GM12878 (cell line): ENCODE data around the gene SLC5A1. TPM values are rescaled to one million over a fixed set of nuclear protein-coding genes. Genes with fewer than 3 reads are reported as not detected.

Experiments
- ATAC-seq: fragments of 200-7000 bp; cut with Tn5 transposase; 3 replicates; pipeline ENCODE4 v1.9.1; 2020; ENCODE audit warnings: mild to moderate bottlenecking, moderate library complexity
- BruUV-seq: library from RNA; stranded (reverse); fragments of 400-500 nt; replicated peaks from 2 replicates; lab custom pipeline; 2021; lab: Mats Ljungman, UMichigan
- CTCF ChIA-PET: fragments of 300-600 bp; sonication (Branson Sonifier 250); formaldehyde crosslinking; extraction: SDS; loops from one replicate; lab custom pipeline; 2021; ENCODE audit warnings: inconsistent platforms; lab: Yijun Ruan, JAX
- POLR2A ChIA-PET: fragments of 350-600 bp; formaldehyde crosslinking; extraction: SDS; loops from one replicate; lab custom pipeline; 2021; ENCODE audit warnings: inconsistent platforms; lab: Charles Lee
- RAD21 ChIA-PET: fragments of 300-600 bp; sonication (Branson Sonifier 250); formaldehyde crosslinking; loops from one replicate; lab custom pipeline; 2023; ENCODE audit warnings: antibody characterized with exemption; ENCODE audit not compliant: unreplicated experiment; lab: Charles Lee
- SMC1A ChIA-PET: fragments of 300-600 bp; sonication (Branson Sonifier 250); formaldehyde crosslinking; loops from one replicate; lab custom pipeline; 2023; ENCODE audit not compliant: unreplicated experiment, uncharacterized antibody; lab: Charles Lee
- DNase-seq: peaks from one replicate; pipeline ENCODE4 v3.0.0-alpha.2; 2011; ENCODE audit warnings: low read depth, low spot score
- FAIRE-seq: peaks from 3 replicates; lab custom pipeline; 2011; peaks lifted over from hg19 to GRCh38; lab: Jason Lieb, UNC
- H2AFZ ChIP-seq: 2 replicates; pipeline ENCODE4 v1.6.0; 2011; ENCODE audit warnings: low read depth, low read length, control low read depth; ENCODE audit not compliant: control insufficient read depth
- H3K27ac ChIP-seq: 2 replicates; pipeline ENCODE4 v1.5.1; 2011; ENCODE audit warnings: control low read depth; ENCODE audit not compliant: control insufficient read depth, insufficient read depth
- H3K27me3 ChIP-seq, 2 experiments: replicated peaks in 1 of 2; 2 replicates each; pipeline versions ENCODE4 v1.6.0 to v1.6.1; 2011; ENCODE audit warnings: low read length in 1 of 2; ENCODE audit not compliant: control insufficient read depth in 2 of 2, insufficient read depth in 2 of 2
- H3K36me3 ChIP-seq, 2 experiments: 2 replicates each; pipeline ENCODE4 v1.5.1; 2011; ENCODE audit warnings: low read length in 1 of 2; ENCODE audit not compliant: control insufficient read depth in 2 of 2, insufficient read depth in 2 of 2
- H3K4me1 ChIP-seq: 2 replicates; pipeline ENCODE4 v1.6.1; 2011; ENCODE audit warnings: mild to moderate bottlenecking, low read length, moderate library complexity, mixed read lengths; ENCODE audit not compliant: control insufficient read depth, insufficient read depth
- H3K4me2 ChIP-seq: 2 replicates; pipeline ENCODE4 v1.6.0; 2011; ENCODE audit warnings: control low read depth; ENCODE audit not compliant: control insufficient read depth, insufficient read depth
- H3K4me3 ChIP-seq: fragments of 200-600 bp; sonication (generic); 2 replicates; pipeline ENCODE4 v1.5.1; 2016
- H3K79me2 ChIP-seq: 2 replicates; pipeline ENCODE4 v1.6.0; 2011; ENCODE audit warnings: low read length; ENCODE audit not compliant: control insufficient read depth, insufficient read depth
- H3K9ac ChIP-seq: 2 replicates; pipeline ENCODE4 v1.8.0; 2011; ENCODE audit warnings: low read length, control low read depth, mixed read lengths; ENCODE audit not compliant: control insufficient read depth, insufficient read depth
- H3K9me3 ChIP-seq: replicated peaks from 3 replicates; pipeline ENCODE4 v1.5.1; 2011; ENCODE audit warnings: mild to moderate bottlenecking, low read length; ENCODE audit not compliant: control insufficient read depth, insufficient read depth
- H4K20me1 ChIP-seq: 2 replicates; pipeline ENCODE4 v1.6.0; 2011; ENCODE audit not compliant: control insufficient read depth, insufficient read depth
- BCLAF1 ChIP-seq: fragments of 450-650 bp; IDR thresholded peaks from 2 replicates; pipeline ENCODE4 v1.6.1; 2017; ENCODE audit warnings: antibody characterized with exemption, mild to moderate bottlenecking, moderate library complexity
- CBFB ChIP-seq: IDR thresholded peaks from 2 replicates; pipeline ENCODE4 v1.6.1; 2016; ENCODE audit warnings: antibody characterized with exemption, low read depth
- CREB1 ChIP-seq: IDR thresholded peaks from 2 replicates; pipeline ENCODE4 v1.6.1; 2012; ENCODE audit warnings: low read depth, mild to moderate bottlenecking, inconsistent platforms
- E2F8 ChIP-seq: fragments of 450-650 bp; IDR thresholded peaks from 2 replicates; pipeline ENCODE4 v1.6.1; 2018; ENCODE audit warnings: mild to moderate bottlenecking, low read depth, moderate library complexity; ENCODE audit not compliant: partially characterized antibody
- EGR1 ChIP-seq, 2 experiments: IDR thresholded peaks; 1 replicate in 1 of 2; 2 replicates in 1 of 2; pipeline ENCODE4 v1.6.1; 2011 to 2012; ENCODE audit warnings: low read depth in 2 of 2, low read length in 2 of 2, borderline replicate concordance in 1 of 2, mild to moderate bottlenecking in 1 of 2, moderate library complexity in 1 of 2
- EP300 ChIP-seq, 2 experiments: fragments of 150-350 bp in 1 of 2; IDR thresholded peaks; 2 replicates each; pipeline ENCODE4 v1.6.1; 2011 to 2012; ENCODE audit warnings: low read depth in 2 of 2, low read length in 2 of 2, borderline replicate concordance in 1 of 2, improper control_type of control experiment in 1 of 2, inconsistent platforms in 1 of 2; ENCODE audit not compliant: control insufficient read depth in 1 of 2
- IRF3 ChIP-seq: fragments of 450-650 bp; IDR thresholded peaks from 2 replicates; pipeline ENCODE4 v1.6.1; 2014; ENCODE audit warnings: mild to moderate bottlenecking
- MYC ChIP-seq: IDR thresholded peaks from 2 replicates; pipeline ENCODE4 v1.6.1; 2011; ENCODE audit warnings: mild to moderate bottlenecking, low read length, moderate library complexity, inconsistent platforms; ENCODE audit not compliant: insufficient read depth, insufficient replicate concordance, insufficient read length, severe bottlenecking
- NFYB ChIP-seq: IDR thresholded peaks from 2 replicates; pipeline ENCODE4 v1.6.1; 2011; ENCODE audit warnings: low read depth, mild to moderate bottlenecking, low read length, improper control_type of control experiment, moderate library complexity; ENCODE audit not compliant: insufficient read depth
- RFX5 ChIP-seq: IDR thresholded peaks from 2 replicates; pipeline ENCODE4 v1.6.1; 2011; ENCODE audit warnings: low read depth, low read length, improper control_type of control experiment
- SMARCA5 ChIP-seq: fragments of 450-650 bp; IDR thresholded peaks from 2 replicates; pipeline ENCODE4 v1.6.1; 2017; ENCODE audit warnings: mild to moderate bottlenecking
- TARDBP ChIP-seq: IDR thresholded peaks from 2 replicates; pipeline ENCODE4 v1.6.1; 2016; ENCODE audit warnings: borderline replicate concordance
- TBL1XR1 ChIP-seq: IDR thresholded peaks from 2 replicates; pipeline ENCODE4 v1.6.1; 2012; ENCODE audit warnings: low read depth, low read length, improper control_type of control experiment
- TCF12 ChIP-seq: IDR thresholded peaks from 2 replicates; pipeline ENCODE4 v1.6.1; 2011; ENCODE audit warnings: low read depth, mild to moderate bottlenecking, low read length
- YY1 ChIP-seq: IDR thresholded peaks from 2 replicates; pipeline ENCODE4 v1.6.1; 2011; ENCODE audit warnings: low read depth, mild to moderate bottlenecking, low read length
- ZNF274 ChIP-seq: IDR thresholded peaks from one replicate; pipeline ENCODE4 v1.8.0; 2011; ENCODE audit not compliant: insufficient read length, insufficient read depth
- ZNF384 ChIP-seq: IDR thresholded peaks from 2 replicates; pipeline ENCODE4 v1.6.1; 2012; ENCODE audit warnings: low read depth, mild to moderate bottlenecking, low read length, improper control_type of control experiment, borderline replicate concordance
- WGBS: methylation state at CpG from one replicate; pipeline ENCODE4 v1.1.6; 2016; ENCODE audit warnings: low lambda C conversion rate; ENCODE audit not compliant: insufficient replicate concordance, insufficient coverage; ENCODE audit errors: missing lambda C conversion rate; 5-methylcytosine and 5-hydroxymethylcytosine counted together
- in situ Hi-C: fragments of 300-500 bp; cut with MboI; formaldehyde crosslinking; loops from 9 replicates; pipeline ENCODE4 v1.14.3; 2018; ENCODE audit warnings: mixed read lengths
- intact Hi-C: fragments of 100-400 bp; cut with micrococcal nuclease; formaldehyde crosslinking; loops from one replicate; pipeline ENCODE4 v1.14.2; 2022; ENCODE audit not compliant: unreplicated experiment
- polyA plus RNA-seq, 11 experiments: library from polyadenylated mRNA; depleted of rRNA in 4 of 11; unstranded in 6 of 11; stranded (reverse) in 5 of 11; fragments of >200 nt; fragmentation: Nextera tagmentation in 4 of 11; fragmentation: Illumina TruSeq in 1 of 11; extraction: Ambion mirVana in 4 of 11; extraction: Trizol in 1 of 11; gene quantifications; 1 replicate in 1 of 11; 2 replicates in 10 of 11; pipeline versions ENCODE4 v1.2.1 to v1.2.3, GENCODE V29; 2011 to 2016; ENCODE audit warnings: inconsistent platforms in 2 of 11, missing spikeins in 2 of 11, low read depth in 1 of 11
- total RNA-seq, 4 experiments: library from RNA; depleted of rRNA in 3 of 4; stranded (reverse); fragments of >200 nt in 3 of 4; fragmentation: Illumina TruSeq in 1 of 4; extraction: Trizol in 1 of 4; gene quantifications; 2 replicates each; pipeline versions ENCODE4 v1.2.1 to v1.2.3, GENCODE V29; 2013 to 2021

Gene SLC5A1
- total and polyA plus RNA-seq, 10 of the 15 experiments (the other 5 are each of a cell fraction or from before 2014, with no cell fraction given), result 0.01 TPM; not detected in 9

GRCh38 chr22:31995046-31995445 lies 48.0 kb upstream of the SLC5A1 start:
- no peak overlapping the region for H3K4me2 ChIP-seq
- no peak for FAIRE-seq
- in situ Hi-C loops, result no loop called here
- CTCF ChIA-PET, result interaction anchor here (0.8 to 3.2 kb wide), 4 partner anchors 16 to 329 kb away, joined by 3 to 21 read pairs (median 4); no protein-coding TSS in a partner anchor
- no peak for ATAC-seq
- POLR2A ChIA-PET, result no interaction called here
- TF ChIP-seq ZNF384 (no peak), MYC (no peak), CBFB (no peak), NFYB (no peak), EGR1 (IDR thresholded peaks at IDR 0.05; ENCODE audit: borderline replicate concordance in 1 of 2, low read depth in 2 of 2, low read length in 2 of 2) (no peak), RFX5 (no peak), TBL1XR1 (no peak), ZNF274 (no peak), E2F8 (no peak), EP300 (IDR thresholded peaks at IDR 0.05; ENCODE audit: borderline replicate concordance in 1 of 2, control insufficient read depth in 1 of 2, low read depth in 2 of 2, low read length in 2 of 2) (no peak), TARDBP (no peak), SMARCA5 (no peak), IRF3 (no peak), CREB1 (no peak), YY1 (no peak), TCF12 (no peak), BCLAF1 (no peak)
- TF ChIP-seq, all 136 proteins: peak for 0
- ChIA-PET SMC1A (interaction anchor here (1.0 to 1.7 kb wide), 3 partner anchors 17 to 87 kb away, joined by 3 to 6 read pairs (median 4); no protein-coding TSS in a partner anchor), RAD21 (interaction anchor here (1.0 to 2.0 kb wide), 2 partner anchors 17 to 25 kb away, joined by 3 to 4 read pairs; no protein-coding TSS in a partner anchor)
- no peaks in the 10 kb centered on the region for H3K36me3 ChIP-seq
- intact Hi-C loops, result no loop called here
- no TSS peak for BruUV-seq
- H4K20me1 ChIP-seq, result no peaks in the 10 kb centered on the region
- no peaks in the 10 kb centered on the region for H3K4me1 ChIP-seq
- H3K27me3 ChIP-seq, result no peaks in the 10 kb centered on the region; a peak in 2 of 4 replicates
- no peak overlapping the region for H2AFZ ChIP-seq
- no peak for DNase-seq
- no peaks in the 10 kb centered on the region for H3K79me2 ChIP-seq
- H3K9me3 ChIP-seq, result no peaks in the 10 kb centered on the region
- H3K27ac ChIP-seq, result no peak overlapping the region
- no peak overlapping the region for H3K4me3 ChIP-seq
- H3K9ac ChIP-seq, result no peak overlapping the region
- 28% methylated on average over 3 of the region's 3 CpGs for WGBS
